Suprapubic skin (tissue), 4 donors: ENCODE measurements around the gene PRSS21.

Source experiments
- POLR2A ChIP-seq, 2 donors: fragments of 450-650 bp; IDR thresholded peaks; one replicate each; pipeline ENCODE4 v1.6.1; 2017; ENCODE audit warnings: antibody characterized with exemption in 2 of 2, mild to moderate bottlenecking in 2 of 2, moderate library complexity in 2 of 2
- POLR2AphosphoS5 ChIP-seq, 3 donors: sonication (generic); formaldehyde crosslinking; IDR thresholded peaks; one replicate each; pipeline ENCODE4 v1.6.1; 2017; ENCODE audit warnings: antibody characterized with exemption in 3 of 3

DNA sequence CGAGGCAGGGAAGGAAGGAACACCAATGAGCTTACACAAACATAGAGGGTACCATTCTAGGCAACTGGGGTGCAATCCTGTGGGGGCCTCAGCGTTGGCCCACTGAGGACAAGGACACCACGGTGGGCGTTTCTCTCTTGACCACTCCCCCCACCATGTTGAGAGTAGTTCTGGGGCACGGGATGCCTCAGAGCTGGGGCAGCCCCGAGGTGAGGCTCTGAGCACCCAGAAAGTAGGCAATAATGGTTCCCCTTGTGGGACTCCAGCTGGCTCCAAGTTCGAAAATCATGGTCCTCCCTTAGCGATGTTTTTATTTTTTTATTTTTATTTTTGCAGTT, 5.1 kb downstream of the PRSS21 start:
- TF ChIP-seq POLR2AphosphoS5 (IDR thresholded peaks at IDR 0.05) = no peak
- no peak for TF ChIP-seq POLR2A (IDR thresholded peaks at IDR 0.05)
